ENCODE results near the gene COMMD10. TPM values are rescaled to one million over a fixed set of nuclear protein-coding genes. Genes with fewer than 3 reads are reported as not detected.

COMMD10 gene
- total and polyA plus RNA-seq, 2 of the 4 experiments (the other 2 are of a cell fraction), result 12.8 to 20.4 TPM

DNA sequence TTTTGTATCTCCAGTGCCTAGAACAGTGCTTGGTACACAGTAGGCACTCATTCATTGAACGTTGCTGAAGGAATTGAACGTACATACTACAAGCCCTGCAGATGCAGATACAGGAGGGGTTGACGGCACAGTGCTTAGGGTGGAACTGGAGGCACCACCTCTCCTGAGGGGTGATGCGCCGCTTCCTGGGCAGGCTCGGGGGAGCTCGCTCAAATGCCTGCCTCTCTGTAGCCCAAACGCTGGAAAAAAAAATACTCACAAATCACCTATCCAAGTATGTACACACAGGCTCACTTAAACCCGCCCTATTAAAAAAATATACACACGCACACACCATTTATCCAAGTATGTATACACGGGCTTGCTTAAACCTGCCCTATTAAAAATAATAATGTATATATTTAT is 536 bp upstream of the COMMD10 start:
- WGBS, 2 experiments (ENCODE audit: extremely low coverage in 2 of 2, insufficient read length in 1 of 2), result no CpG with 5 or more reads among the region's 11 CpGs
- intact Hi-C loops (cut with micrococcal nuclease), result no loop called here
- CTCF ChIA-PET, result no interaction called here

More for the DNA sequence above, 536 bp upstream of the COMMD10 start:
- H3K9me1 ChIP-seq (ENCODE audit: insufficient read depth, low read length), result peaks cover 5% of the 10 kb centered on the region; the same call in 1 of the 2 replicates
- POLR2A ChIA-PET (ENCODE audit: unreplicated experiment), result no interaction called here
- no peaks in the 10 kb centered on the region for H3K36me3 ChIP-seq (ENCODE audit: control insufficient read depth, insufficient read depth, low read length)
- in situ Hi-C loops (cut with MboI; ENCODE audit: low sequenced_read_pairs) (no loop called here), dilution Hi-C loops (cut with HindIII; ENCODE audit: low sequenced_read_pairs, unreplicated experiment) (no loop called here)
- TF ChIP-seq MAFK (IDR thresholded peaks at IDR 0.05; ENCODE audit: low read depth, low read length) (no peak), MAZ (IDR thresholded peaks at IDR 0.05; ENCODE audit: borderline replicate concordance, low read depth, low read length) (no peak), USF2 (IDR thresholded peaks at IDR 0.05; ENCODE audit: low read depth, low read length) (no peak), BHLHE40 (IDR thresholded peaks at IDR 0.05; ENCODE audit: low read depth, low read length) (no peak), RFX5 (IDR thresholded peaks at IDR 0.05; ENCODE audit: low read depth, low read length) (no peak), NFE2L2 (IDR thresholded peaks at IDR 0.05; ENCODE audit: low read depth, low read length) (no peak)
- TF ChIP-seq, protein P1, sequence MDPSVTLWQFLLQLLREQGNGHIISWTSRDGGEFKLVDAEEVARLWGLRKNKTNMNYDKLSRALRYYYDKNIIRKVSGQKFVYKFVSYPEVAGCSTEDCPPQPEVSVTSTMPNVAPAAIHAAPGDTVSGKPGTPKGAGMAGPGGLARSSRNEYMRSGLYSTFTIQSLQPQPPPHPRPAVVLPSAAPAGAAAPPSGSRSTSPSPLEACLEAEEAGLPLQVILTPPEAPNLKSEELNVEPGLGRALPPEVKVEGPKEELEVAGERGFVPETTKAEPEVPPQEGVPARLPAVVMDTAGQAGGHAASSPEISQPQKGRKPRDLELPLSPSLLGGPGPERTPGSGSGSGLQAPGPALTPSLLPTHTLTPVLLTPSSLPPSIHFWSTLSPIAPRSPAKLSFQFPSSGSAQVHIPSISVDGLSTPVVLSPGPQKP (IDR thresholded peaks at IDR 0.05; ENCODE audit: borderline replicate concordance, low read depth, low read length), result no peak
- peak overlapping the region; percentile 40; the same call in 1 of the 2 replicates for H4K91ac ChIP-seq (ENCODE audit: insufficient read depth, low read depth, low read length)
- H3K27me3 ChIP-seq (ENCODE audit: control insufficient read depth, insufficient read depth, low read length), result no peaks in the 10 kb centered on the region
- 0 out of 2 replicates have a peak overlapping the region, but pooled peaks have one; percentile 22 for H2AK5ac ChIP-seq (ENCODE audit: low read depth, low read length)
- H3K18ac ChIP-seq (ENCODE audit: low read depth, low read length), result no peak overlapping the region
- H2BK20ac ChIP-seq (ENCODE audit: low read depth, low read length), result no peak overlapping the region
- peak overlapping the region; percentile 71 for H3K4me3 ChIP-seq (ENCODE audit: insufficient read depth, low read depth, low read length)
- peak overlapping the region; percentile 82 for H3K4me2 ChIP-seq (ENCODE audit: low read depth, low read length)
- peak overlapping the region; percentile 6 for H2BK5ac ChIP-seq (ENCODE audit: low read depth, low read length, poor library complexity, severe bottlenecking)
- H4K20me1 ChIP-seq (ENCODE audit: insufficient read depth, low read length), result no peaks in the 10 kb centered on the region
- H4K8ac ChIP-seq (ENCODE audit: low read depth in 2 of 2, low read length in 2 of 2), result peak overlapping the region; percentile 75 to 88; a peak in 3 of 4 replicates
- peak overlapping the region; percentile 83 for H2AFZ ChIP-seq (replicated peaks; ENCODE audit: low read length, poor library complexity)
- BruUV-seq (replicated peaks), result TSS peak; percentile 54
- H3K27ac ChIP-seq (ENCODE audit: insufficient read depth, low read length), result no peak overlapping the region
- 0 out of 2 replicates have a peak overlapping the region, but pooled peaks have one; percentile 4 for H3K56ac ChIP-seq (ENCODE audit: extremely low read depth, insufficient read depth, low read length)
- no peaks in the 10 kb centered on the region for H3K9me3 ChIP-seq (ENCODE audit: control insufficient read depth, insufficient read depth, low read length)
- H3K79me1 ChIP-seq (ENCODE audit: low read depth in 1 of 2, low read length in 2 of 2), result peaks cover 14 to 24% of the 10 kb centered on the region in 2 experiments; a peak in 3 of 4 replicates
- DNase-seq (peak; percentile 29), ATAC-seq (ENCODE audit: low read depth) (peak; percentile 43)
- H3K4me1 ChIP-seq (ENCODE audit: control insufficient read depth, insufficient read depth, low read length), result peaks cover 6% of the 10 kb centered on the region; the same call in 1 of the 2 replicates
- 0 out of 2 replicates have a peak overlapping the region, but pooled peaks have one; percentile 5 for H3K14ac ChIP-seq (replicated peaks; ENCODE audit: low read depth, low read length)
- no peak overlapping the region; the same call in 2 of the 3 replicates for H2BK15ac ChIP-seq (ENCODE audit: low read depth, low read length)
- peak overlapping the region; percentile 28 for H4K5ac ChIP-seq (ENCODE audit: low read depth, low read length)
- H3K9ac ChIP-seq (ENCODE audit: low read depth, low read length), result peak overlapping the region; percentile 70
- H2AK9ac ChIP-seq (replicated peaks; ENCODE audit: low read depth, low read length, poor library complexity), result peak overlapping the region; percentile 21
- peak overlapping the region; percentile 41 for H3K4ac ChIP-seq (ENCODE audit: low read depth, low read length)
- H2BK120ac ChIP-seq (ENCODE audit: low read depth, low read length), result no peak overlapping the region
- H3K23ac ChIP-seq (ENCODE audit: low read depth, low read length), result peak overlapping the region; percentile 73; the same call in 1 of the 2 replicates

All from IMR-90 (cell line).